HUDEP-2 (cell line): ENCODE measurements around the gene PLD3.

ENCODE experiments used
- DNase-seq, 76 experiments: peaks; one replicate each; lab custom pipeline; 2025; ENCODE audit not compliant: unreplicated experiment in 76 of 76; lab: John Stamatoyannopoulos, UW

Gene PLD3, protein sequence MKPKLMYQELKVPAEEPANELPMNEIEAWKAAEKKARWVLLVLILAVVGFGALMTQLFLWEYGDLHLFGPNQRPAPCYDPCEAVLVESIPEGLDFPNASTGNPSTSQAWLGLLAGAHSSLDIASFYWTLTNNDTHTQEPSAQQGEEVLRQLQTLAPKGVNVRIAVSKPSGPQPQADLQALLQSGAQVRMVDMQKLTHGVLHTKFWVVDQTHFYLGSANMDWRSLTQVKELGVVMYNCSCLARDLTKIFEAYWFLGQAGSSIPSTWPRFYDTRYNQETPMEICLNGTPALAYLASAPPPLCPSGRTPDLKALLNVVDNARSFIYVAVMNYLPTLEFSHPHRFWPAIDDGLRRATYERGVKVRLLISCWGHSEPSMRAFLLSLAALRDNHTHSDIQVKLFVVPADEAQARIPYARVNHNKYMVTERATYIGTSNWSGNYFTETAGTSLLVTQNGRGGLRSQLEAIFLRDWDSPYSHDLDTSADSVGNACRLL

DNA sequence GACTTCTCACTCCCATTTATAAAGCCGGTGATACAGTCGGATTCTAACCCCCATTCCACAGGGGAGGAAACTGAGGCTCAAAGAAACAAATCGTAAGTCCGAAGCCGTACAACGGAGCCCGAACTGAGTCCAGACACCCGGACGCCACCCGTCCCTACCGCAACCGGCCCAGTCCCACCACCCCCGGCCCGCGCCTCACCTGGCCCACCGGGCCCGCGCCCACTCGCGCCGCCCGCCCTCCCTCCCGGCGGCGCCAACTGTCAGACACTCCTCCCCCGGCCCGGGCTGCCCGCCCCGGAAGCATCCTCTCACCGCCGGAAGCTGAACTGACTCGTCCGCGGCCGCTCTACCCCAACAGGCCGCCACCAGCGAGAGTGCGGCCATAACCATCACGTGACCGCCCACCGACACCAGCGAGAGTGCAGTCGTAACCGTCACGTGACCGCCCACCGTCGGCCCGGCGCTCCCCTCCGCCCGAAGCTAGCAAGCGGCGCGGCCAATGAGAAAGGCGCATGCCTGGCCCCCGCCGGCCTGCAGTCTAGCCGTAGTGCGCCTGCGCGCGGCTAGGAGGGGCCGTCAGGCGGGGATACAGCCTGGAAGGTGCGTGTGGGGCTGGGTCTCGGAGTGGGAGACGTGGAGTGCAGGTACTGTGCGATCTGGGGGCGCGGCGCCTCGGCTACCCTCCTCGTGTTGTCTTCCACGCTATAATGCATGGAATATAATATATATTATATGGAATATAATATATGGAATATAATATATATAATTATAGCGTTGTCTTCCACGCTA lies at the start of gene PLD3, which contains the start of gene C19orf47:
Gene PLD3, plus strand, starts transcription at position 571 of the 789 bp plus-strand sequence. CDS start 17,789 bp downstream, outside the sequence.
Gene C19orf47, minus strand, starts transcription at position 273 of the 789 bp plus-strand sequence. CDS start 6,540 bp downstream, outside the sequence.
- peak; percentile 80 to 100 (median 100) for DNase-seq

DNA sequence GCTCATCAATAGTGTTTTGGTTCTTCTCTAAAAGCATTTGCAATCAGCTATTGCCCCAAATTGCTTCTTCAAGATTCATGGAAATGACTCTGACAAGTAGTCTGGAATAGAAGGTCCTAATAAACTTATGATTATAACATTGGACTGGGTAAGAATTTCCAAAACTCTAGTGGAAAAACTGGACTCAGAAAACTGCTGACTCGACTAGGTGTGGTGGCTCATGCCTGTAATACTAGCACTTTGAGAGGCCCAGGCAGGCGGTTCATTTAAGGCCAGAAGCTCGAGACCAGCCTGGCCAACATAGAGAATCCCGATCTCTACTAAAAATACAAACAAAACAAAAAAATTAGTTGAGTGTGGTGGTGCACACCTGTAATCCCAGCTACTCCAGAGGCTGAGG lies 47.8 kb upstream of the PLD3 start:
- no peak for DNase-seq

DNA sequence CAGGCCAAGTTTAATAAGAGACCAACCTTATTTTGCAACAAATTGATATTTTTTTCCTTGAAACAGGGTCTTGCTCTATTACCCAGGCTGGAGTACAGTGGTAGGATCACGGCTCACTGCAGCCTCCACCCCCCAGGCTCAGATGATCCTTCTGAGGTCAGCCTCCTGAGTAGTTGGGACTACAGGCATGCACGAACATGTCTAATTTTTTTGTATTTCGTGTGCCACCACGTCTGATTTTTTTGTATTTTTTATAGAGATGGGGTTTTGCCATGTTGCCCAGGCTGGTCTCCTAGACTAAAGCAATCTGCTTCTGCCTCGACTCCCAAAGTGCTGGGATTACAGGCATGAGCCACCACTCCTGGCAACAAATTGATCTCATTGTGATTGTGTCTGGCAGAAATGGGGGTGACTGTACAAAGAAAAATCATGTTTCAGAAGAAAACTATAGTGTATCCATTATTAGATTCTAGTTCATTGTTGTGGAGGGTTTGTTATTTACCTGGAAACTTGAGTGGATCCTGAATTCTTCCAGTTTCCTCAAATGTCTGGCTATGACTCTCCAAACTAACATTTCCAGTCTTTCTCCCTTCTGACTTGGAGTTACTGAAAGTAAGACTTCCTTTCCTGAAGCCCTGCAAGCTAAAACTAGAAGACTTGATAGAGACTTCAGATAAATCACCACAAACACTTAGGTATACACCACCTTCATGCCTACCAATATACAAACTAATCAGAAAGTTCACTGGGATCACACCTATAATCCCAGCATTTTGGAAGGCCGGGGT lies 46.1 kb upstream of the PLD3 start:
- DNase-seq: no peak

DNA sequence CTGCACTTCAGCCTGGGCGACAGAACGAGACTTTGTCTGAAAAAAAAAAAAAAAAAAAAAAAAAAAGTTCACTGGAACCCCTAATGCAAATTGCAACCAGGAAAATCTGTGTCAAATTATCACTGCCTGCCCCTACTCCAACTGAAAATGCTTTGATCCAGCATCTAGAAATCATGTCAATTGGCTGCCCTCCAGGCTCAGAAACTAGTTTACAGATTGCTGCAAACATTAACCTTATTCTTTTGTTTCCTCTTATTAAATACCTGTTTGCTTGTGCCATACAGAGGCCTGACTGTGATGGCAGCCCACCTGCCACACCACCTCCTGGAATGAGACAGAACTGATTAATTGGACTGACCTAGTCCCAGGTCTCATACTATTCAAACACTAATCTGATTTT lies 44.7 kb upstream of the PLD3 start:
- DNase-seq: no peak

DNA sequence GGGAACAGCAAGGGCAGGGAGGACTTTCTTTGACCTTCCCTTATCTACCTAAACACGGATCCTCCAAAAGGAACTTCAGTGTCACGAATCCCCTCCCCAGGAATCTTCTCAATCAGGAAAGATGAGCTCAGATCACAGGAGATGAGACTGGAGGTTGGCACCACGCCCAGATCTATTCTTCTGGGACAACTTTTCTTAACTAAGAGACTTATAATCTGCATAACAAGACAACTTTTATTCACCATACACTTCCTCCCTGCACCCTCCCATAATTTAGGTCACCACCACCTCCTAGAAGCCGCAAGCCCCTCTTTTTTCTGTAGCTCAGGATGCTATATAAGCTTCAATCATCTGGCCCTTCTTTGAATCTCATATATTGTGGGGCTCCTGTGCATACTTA lies 44.2 kb upstream of the PLD3 start:
- DNase-seq: no peak

DNA sequence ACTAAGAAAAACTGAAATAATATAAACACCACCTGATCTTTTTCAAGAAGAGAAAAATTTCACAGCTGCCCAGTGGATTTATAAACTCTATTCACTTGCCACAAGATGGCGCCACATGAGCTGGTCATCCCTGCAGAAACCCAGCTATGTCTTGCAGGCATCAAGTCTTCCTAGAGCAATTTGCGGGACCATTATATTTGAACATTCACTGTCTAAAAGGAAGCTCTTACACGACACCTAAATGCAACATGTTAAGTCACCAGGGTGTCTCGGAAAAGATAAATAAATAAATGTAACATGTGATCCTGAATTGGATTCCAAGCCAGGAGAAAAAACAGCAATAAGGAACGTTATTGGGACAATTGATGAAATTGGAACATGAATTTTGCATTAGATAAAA lies 43.1 kb upstream of the PLD3 start:
- DNase-seq: peak in 73 of 76 experiments; percentile 14 to 90 (median 75)

DNA sequence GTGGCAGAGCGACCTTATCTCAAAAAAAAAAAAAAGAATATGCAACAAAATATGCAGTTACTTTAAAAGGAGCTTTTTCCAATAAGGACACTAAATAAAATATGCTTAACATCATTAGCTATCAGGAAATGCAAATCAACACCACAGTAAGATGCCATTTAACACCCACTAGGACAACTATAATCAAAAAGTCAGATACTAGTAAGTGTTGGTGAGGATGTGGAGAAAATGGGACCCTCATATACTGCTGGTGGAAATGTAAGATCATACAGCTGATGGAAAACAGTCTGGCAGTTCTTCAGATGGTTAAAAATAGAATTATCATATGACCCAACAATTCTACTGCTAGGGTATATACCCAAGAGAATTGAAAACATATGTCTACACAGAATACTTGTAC lies 38.8 kb upstream of the PLD3 start:
- no peak for DNase-seq

DNA sequence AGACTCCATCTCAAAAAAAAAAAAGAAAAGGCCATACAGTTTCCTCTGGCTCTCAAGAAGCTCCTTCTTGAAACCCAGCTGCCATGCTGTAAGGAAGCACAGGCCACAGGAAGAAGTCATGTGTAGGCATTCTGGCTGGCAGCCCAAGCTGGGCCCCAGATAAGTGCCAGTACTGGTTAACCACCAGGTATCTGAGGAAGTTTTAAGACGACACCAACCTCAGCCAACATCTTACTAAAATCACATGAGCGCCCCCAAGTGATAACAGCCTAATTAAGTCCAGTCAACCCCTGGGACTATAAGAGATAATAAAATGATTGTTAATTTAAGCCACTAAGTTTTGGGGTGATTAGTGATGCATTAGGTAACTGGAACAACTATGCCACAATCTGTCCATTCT lies 36.0 kb upstream of the PLD3 start:
- peak in 6 of 76 experiments; percentile 6 to 38 (median 12) for DNase-seq

DNA sequence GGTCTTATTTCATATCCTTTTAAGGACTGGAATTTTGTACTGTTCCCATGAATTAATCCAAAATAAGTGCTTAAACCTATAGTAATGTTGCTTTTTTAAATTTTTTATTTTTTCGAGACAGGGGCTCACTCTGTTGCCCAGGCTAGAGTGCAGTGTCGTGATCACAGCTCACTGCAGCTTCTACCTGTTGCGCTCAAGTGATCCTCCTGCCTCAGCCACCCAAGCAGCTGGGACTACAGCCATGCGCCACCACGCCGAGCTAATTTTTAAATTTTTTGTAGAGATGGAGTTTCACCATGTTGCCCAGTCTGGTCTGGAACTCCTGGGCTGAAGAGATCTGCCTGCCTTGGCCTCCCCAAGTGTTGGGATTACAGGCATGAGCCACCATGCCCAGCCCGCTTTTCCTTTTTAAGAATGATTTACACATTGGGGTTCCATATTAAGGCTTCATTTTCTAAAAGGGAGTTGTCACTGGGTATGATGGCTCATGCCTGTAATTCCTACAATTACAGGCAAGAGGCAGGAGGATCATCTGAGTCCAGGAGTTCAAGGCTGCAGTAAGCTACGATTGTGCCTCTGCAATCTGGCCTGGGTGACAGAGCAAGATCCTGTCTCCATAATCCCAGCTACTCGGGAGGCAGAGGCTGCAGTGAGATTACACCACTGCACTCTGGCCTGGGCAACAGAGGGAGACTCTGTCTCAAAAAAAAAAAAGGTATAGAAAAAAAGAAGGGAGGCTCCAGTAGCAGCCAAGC lies 35.1 kb upstream of the PLD3 start:
- DNase-seq: no peak

DNA sequence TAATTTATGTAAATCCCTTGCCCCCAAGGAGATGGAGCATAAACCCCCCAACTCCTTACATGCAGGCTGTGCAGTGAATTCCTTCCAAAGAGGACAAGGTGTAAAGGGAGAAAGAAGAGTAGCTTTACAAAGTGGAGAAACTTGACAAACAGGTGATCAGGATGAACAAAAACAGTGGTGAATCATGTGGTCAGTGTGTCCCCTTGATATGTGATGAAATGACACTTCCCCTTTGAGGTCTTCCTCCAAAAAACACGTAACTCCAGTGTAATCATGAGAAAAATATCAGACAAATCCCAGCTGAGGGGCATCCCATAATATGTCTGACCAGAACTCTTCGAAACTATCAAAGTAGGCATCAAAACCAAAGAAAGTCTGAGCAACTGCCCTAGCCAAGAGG lies 33.8 kb upstream of the PLD3 start:
- DNase-seq: no peak

DNA sequence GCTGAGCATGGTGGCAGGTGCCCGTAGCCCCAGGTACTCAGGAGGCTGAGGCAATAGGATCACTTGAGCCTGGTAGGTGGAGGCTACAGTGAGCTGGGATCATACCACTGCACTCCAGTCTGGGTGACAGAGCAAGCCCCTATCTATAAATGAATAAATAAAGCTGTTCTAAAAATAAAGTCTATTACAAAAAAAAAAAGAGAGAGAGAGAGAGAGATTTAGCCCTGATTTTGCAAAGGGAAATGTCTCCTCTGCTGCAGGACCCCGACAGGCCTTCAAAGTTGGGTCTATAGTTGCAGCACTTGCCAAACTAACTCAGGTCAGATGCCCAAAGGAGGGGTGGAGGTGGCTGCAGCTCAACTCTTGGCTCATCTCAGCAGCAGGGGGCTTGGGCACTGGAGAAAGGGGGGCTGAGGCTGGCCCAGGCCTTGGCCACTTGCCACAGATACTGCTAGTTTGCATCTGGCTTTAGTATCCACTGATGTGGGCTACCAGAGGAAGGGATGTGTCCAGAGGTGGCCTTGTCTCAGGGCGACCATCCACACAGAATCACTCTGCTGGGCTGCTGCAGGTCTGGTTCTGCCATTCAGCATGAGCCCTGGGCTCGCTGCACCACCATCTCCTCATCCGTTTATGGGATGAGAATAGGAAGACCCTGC lies 32.6 kb upstream of the PLD3 start:
- no peak for DNase-seq

DNA sequence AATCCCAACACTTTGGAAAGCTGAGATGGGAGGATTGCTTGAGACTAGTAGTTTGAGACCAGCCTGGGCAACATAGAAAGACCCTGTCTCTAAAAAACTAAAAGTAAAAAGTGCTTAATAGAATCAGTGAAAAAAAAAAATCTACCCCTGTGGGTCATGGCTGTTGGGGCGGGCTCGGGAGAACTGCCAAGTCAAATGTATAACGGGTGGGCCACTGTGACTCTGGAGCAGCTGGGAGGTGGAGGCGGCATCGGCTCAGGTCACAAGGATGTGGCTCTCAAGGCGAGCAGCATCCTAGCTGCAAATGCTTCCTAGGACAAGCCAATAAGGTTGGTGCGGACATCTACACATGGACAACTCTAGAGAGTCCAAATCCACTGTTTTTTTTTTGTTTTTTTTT lies 31.2 kb upstream of the PLD3 start:
- DNase-seq: no peak

DNA sequence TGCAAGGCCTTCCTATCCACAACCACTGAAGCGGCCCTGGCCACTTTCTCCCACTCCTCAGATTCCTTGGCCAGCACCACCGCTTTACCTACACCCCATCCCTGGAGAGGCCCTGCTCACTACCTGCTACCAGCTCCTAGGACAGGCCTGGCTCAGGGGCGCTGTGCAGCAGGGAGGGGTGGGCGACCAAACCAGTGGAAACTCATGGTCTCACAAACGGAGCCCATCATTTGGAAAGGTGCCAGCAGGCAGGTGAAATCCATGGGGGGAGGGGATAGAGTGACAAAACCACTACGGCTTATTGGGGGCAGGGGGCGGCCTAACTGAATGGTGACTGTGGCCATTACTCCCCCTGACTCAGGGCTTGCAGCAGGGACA lies 27.9 kb upstream of the PLD3 start:
- DNase-seq: no peak

DNA sequence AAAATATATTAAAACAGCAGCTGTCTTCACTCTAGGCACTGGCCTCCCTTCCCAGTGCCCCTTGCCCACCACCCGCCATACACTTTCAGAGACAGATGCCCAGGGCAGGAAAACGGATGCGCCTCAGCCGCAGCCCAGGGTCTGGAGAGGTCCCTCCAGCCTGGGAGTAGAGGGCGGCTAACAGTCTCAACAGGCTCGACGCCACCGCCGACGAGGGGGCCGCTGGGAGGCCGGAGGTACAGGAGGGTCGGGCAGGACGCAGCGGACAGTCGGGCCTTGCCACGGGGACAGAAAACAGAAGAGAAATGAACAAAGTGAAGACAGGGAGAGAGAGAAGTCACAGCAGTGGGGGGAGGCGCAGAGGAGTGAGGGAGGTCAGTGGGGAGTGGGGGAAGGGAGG lies 27.4 kb upstream of the PLD3 start:
- DNase-seq: no peak

DNA sequence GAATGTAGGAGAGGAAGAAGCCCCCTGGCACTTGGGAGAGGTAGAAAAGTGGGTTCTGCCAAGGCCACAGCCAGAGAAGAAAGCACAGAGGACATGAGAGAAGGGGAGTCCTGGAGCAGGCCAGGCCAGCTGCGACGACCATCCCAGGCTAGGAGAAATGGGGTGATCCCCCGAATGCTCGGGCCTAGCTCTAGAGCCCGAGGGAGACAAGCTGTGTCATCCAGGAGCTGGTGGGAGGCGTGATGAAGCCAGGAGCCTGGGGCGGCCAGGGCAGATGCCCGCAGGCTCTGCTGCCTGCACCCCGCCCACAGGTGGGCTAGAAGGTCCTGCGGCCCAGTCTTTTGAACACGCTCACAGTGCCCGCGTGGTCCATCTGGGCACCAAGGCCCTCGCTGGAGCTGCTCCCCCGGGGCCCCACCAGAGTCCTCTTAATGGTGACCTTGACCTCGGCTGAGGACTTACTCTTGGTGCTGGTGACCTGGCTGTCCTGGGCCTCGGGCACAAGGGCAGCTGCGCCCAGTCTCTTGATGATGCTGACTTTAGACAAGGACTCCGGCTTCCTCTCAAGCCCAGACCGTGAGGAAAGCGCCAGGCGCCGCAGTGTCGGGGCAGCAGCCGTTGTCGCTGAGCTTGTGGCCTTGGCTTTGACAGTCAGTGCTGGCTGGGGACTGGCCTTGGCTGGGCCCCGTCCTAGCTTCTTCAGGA lies 26.8 kb upstream of the PLD3 start:
- DNase-seq: no peak

DNA sequence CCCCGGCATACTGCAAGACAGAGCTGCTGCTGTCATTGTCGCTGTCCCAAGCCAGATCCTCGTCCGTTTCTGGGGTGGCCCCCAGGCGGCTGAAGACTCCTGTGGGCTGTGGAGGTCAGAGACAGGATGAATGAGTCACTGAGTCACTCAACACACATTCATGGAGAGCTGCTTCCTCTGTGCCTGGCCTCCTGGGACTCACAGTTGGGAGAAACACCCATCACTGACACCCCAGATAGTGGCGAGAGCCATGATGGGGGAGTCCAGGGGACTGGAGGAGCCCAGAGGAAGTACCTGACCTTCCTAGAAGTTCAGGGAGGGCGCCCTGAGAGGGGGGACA lies 26.3 kb upstream of the PLD3 start:
- DNase-seq: no peak

DNA sequence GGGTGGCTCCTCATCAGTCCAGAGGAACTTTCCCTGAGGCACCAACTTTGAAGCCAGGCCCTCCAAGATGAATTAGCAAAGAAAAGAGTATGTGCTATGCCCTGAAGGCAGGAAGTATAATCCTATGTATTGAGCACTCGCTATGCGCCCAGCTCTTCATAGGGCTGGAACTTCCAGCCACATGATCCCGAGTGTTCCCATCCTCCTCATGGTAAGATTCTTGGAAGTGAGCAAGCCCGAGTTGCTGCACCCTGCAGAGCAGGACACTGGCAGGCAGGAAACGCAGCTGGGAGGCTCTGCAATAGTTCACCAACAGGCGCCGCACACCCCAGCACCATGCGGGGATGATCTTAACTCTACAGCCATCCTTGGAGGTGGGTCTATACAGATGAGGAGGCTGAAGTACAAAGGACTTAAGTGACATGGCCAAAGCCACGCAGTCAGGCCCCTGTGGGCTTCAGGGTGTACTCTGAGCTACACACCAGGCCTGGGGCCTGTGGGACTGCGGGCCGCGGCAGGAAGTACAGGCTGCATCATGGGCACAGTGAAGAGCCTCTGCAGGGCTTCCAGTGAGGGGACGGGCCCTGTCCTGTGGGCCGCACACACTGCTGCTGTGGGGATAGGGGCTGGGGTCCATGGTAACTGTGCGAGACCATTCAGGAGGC lies 25.4 kb upstream of the PLD3 start:
- DNase-seq: no peak

DNA sequence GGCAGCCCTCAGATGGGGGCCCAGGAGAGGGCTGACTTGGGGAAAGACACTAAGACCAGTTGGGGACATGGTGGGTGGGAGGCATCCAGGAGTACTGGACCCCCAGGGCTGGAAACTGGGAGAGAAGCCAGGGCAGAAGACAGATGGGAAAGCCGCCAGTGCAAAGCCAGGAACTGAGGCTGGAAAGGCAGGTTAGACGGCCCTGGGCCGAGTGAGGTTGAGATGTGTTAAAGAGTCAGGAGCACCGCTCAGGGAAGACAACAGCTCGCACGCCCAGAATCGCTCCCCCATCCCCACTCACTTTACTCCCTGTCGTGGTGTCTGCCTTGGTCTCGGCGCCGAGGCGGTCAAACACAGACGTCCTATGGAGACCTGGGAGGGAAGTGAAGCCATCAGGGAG lies 24.8 kb upstream of the PLD3 start:
- DNase-seq: no peak

DNA sequence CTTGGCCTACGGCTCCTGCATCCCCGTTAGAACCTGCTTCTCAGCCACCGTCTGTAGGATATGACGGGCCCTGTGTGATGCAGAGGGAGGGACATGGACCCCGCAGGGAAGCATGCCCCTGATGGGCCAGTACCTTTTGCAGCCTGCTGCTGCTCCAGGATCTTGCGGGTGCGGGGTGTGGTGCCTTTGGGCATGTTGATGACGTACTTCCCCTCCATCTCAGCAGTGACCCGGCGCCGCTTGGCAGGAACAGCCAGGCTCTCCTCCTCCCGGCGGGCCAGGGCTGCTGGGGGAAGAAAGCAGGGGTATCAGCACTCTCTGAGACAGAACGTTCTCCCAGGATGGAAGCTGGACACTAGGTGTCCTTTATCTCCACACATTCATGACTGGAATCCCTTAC lies 22.3 kb upstream of the PLD3 start:
- DNase-seq: no peak
